Ishikawa (cell line): ENCODE data around the gene ACSF3.

Experiments
- EP300 ChIP-seq: IDR thresholded peaks from 2 replicates; pipeline ENCODE4 v1.6.1; 2012; ENCODE audit warnings: borderline replicate concordance
- TAF1 ChIP-seq: IDR thresholded peaks from 2 replicates; pipeline ENCODE4 v1.6.1; 2012; ENCODE audit warnings: low read depth, mild to moderate bottlenecking
- TCF12 ChIP-seq: IDR thresholded peaks from 2 replicates; pipeline ENCODE4 v1.6.1; 2012; ENCODE audit warnings: low read depth
- TEAD4 ChIP-seq: IDR thresholded peaks from 2 replicates; pipeline ENCODE4 v1.6.1; 2012
- YY1 ChIP-seq: IDR thresholded peaks from 2 replicates; pipeline ENCODE4 v1.6.1; 2012; ENCODE audit warnings: low read depth
- ZBTB7A ChIP-seq: IDR thresholded peaks from 2 replicates; pipeline ENCODE4 v1.6.1; 2012; ENCODE audit warnings: low read depth
- TF ChIP-seq, protein P1 (sequence below): IDR thresholded peaks from 2 replicates; pipeline ENCODE4 v1.6.1; 2012
- TF ChIP-seq, protein P2 (sequence below): IDR thresholded peaks from 2 replicates; pipeline ENCODE4 v1.6.1; 2012; ENCODE audit warnings: low read depth, mild to moderate bottlenecking

DNA sequence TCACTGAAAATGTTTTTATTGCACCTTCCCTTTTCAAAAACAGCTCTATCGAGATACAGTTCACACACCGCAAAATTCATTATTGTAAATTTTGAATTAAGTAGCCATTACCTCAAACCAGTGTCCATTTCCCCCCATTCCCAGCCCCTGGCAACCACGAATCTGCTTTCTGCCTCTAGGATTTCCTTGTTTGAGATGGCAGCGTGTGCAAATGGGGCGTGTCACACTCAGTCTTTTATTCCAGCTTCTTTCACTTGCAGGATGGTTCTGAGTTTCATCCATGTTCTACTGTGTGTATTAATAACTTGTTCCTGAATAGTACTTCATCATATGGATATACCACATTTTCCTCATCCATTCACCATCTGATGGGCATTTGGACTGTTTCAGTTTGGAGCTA lies 14.8 kb downstream of the ACSF3 start:
- TF ChIP-seq ZBTB7A (no peak), EP300 (no peak), TAF1 (no peak), YY1 (no peak), TEAD4 (no peak), TCF12 (no peak)
- TF ChIP-seq, protein P1, sequence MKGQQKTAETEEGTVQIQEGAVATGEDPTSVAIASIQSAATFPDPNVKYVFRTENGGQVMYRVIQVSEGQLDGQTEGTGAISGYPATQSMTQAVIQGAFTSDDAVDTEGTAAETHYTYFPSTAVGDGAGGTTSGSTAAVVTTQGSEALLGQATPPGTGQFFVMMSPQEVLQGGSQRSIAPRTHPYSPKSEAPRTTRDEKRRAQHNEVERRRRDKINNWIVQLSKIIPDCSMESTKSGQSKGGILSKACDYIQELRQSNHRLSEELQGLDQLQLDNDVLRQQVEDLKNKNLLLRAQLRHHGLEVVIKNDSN = no peak
- TF ChIP-seq, protein P2, sequence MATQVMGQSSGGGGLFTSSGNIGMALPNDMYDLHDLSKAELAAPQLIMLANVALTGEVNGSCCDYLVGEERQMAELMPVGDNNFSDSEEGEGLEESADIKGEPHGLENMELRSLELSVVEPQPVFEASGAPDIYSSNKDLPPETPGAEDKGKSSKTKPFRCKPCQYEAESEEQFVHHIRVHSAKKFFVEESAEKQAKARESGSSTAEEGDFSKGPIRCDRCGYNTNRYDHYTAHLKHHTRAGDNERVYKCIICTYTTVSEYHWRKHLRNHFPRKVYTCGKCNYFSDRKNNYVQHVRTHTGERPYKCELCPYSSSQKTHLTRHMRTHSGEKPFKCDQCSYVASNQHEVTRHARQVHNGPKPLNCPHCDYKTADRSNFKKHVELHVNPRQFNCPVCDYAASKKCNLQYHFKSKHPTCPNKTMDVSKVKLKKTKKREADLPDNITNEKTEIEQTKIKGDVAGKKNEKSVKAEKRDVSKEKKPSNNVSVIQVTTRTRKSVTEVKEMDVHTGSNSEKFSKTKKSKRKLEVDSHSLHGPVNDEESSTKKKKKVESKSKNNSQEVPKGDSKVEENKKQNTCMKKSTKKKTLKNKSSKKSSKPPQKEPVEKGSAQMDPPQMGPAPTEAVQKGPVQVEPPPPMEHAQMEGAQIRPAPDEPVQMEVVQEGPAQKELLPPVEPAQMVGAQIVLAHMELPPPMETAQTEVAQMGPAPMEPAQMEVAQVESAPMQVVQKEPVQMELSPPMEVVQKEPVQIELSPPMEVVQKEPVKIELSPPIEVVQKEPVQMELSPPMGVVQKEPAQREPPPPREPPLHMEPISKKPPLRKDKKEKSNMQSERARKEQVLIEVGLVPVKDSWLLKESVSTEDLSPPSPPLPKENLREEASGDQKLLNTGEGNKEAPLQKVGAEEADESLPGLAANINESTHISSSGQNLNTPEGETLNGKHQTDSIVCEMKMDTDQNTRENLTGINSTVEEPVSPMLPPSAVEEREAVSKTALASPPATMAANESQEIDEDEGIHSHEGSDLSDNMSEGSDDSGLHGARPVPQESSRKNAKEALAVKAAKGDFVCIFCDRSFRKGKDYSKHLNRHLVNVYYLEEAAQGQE = no peak
